GM12801 (cell line): ENCODE measurements around the gene PARD3B.

Experiments used
- CTCF ChIP-seq: IDR thresholded peaks from one replicate; pipeline ENCODE4 v1.5.1; 2011; ENCODE audit warnings: control low read depth; ENCODE audit not compliant: insufficient read length; ENCODE audit errors: extremely low read depth

The PARD3B gene

DNA sequence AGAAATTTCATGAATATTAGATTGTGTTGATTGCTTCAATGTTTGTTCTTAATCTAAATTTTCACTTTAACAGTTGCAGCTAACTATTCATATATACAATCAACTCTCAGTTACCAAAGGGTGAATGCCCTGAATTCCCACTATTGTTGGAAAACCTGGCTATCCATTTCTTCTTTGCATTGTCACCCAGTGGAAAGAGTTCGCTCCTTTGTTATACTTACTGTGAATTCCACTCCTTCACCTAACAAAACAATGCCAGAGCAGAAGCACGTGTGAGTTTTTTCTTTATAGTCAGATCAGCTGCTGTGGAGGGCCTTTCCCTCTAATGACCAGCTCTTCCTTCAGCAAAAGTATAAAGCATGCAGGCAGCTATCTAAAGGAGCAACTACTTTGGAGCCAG lies 727.9 kb downstream of the PARD3B start:
- no peak for TF ChIP-seq CTCF

DNA sequence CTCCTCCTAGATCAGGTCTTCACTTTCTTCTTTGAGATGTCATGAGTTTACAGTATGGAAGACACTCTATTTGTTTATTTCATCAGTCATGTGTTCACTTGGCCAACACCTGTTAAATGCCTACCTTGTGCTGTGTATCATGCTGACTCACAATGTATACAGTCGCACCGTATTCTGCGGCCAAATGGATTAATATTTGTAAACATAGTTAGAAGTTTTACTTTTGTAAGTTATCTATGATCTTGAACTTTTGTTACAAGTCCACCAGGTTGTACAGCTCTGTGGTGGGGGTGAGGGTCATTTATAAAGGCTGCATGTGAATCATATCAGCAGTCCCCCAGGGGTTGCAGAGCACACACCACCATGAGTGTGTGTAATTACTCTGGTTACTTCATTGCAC lies 728.4 kb downstream of the PARD3B start:
- no peak for TF ChIP-seq CTCF

- no peak for TF ChIP-seq CTCF
Measured at GRCh38 chr2:205274801-205275200, 729.5 kb downstream of the PARD3B start.

DNA sequence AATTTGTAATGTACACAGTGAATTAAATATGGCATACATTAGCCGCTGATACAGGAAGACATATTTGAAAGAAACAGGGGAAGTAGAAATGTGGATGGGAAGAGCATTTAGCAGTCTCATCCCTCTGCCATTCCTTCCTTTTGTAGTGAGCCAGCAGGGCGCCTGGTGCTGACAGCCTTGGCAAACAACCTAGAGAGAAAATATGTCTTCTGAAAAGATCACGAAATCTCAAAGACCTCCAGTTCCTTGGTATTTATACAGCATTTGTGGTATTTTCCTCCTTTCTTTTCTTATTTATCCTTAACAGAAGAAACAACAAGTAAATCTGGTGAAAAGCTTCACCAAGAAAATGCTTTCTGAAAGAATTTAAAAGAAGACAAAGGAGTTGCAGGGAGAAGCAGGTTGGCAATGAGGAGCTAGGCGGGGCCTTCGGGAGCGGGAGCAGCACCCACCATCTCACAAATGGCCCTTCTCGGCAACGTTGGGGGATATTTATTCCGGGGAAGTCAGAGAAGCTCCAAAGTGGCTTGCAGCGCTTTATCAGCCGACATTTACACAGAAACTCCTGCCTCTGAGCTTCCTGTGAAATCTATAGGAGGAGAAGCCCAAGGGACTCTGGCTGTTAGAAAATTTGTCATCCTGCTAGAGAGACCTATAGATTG lies 731.0 kb downstream of the PARD3B start:
- no peak for TF ChIP-seq CTCF

DNA sequence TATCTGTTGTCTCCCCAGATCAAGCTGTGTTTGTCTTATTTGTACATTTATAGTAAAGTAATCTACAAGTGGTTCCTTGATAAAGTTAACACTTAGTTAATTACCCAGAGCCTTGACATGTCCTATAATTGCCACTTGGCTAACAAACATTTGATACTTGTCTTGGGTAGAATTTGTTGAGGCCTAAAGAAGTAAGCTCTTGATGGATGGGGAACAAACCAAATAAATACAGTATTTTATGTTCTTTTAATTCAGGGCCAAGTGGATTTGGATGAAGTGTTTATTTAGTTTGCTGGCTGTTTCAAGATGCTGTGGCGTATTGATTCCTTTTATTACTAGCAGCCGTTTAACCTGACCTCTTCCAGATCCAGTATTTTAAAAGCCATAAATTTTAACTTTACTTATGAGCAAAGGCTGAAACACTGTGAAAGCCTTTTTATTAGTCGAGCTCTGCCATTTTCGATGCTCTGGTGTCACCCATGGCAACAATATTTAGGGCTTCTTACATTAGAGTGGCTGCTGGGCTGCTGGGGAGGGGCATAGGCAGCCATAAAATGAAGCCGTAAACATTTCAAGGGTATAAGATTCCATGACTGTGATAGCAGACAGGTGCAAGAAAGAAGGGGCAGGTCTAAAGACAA lies 735.4 kb downstream of the PARD3B start:
- no peak for TF ChIP-seq CTCF

GRCh38 chr2:205283736-205284270 lies 738.5 kb downstream of the PARD3B start:
- TF ChIP-seq CTCF: no peak

DNA sequence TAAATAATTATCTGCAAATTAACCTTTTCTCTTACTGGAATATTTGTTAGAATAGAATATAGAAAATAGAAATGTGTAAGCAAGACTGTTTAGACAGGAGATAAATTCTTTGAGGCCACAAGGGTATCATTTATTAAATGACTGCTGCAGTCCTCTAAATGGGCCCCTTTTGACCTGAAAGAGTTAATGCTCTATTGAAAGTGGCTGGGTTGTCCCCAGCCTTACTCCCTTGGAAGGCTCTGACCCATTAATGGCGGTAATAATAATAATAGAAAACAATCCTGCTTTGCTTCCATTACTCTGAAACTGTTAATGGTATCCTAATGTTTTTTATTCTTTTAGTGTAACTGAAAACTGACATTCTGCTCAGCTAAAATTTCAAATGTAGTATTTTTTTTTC lies 739.1 kb downstream of the PARD3B start:
- no peak for TF ChIP-seq CTCF
